Measurements from ENCODE around the gene XYLT2.
"Not testable (repeated sequence)": the region's sequence is repeated elsewhere in the genome, so short reads cannot be mapped to it uniquely, and the experiment has no call there.

XYLT2 gene

GRCh38 chr17:50345432-50346312, at the start of gene XYLT2:
TSS of gene XYLT2 (plus strand) at chr17:50346126. CDS start at chr17:50346141, 15 bp downstream.
- in situ Hi-C loops (cut with HindIII; ENCODE audit: low sequenced_read_pairs), result loop anchor here (5.0 to 25.0 kb wide), 2 partner anchors 52 to 433 kb away; partner anchors contain the start of gene LRRC59

GRCh38 chr17:50297407-50297865, 48.5 kb upstream of the XYLT2 start:
- in situ Hi-C loops (cut with HindIII; ENCODE audit: low sequenced_read_pairs), result no loop called here

DNA sequence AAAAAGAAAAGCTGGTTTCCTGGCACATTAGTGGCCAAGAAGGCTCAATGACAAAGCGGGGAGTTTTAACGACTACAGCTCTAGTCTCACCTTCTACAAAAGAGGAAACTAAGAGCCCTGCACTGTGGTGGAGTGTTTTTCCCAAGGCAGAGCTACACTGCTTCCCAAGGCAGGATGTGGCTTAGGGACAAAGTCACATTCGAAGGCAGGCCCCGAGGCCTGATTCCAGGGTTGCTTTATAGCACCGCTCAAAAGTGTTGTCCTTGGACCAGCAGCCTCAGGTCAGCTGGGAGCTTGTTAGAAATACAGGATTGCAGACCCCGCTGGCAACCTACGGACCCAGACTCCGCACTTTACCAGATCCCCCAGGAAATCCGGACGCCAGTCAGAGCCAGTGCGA, 47.9 kb upstream of the XYLT2 start:
- in situ Hi-C loops (cut with HindIII; ENCODE audit: low sequenced_read_pairs), result no loop called here

- in situ Hi-C loops (cut with HindIII; ENCODE audit: low sequenced_read_pairs), result no loop called here
Observed at GRCh38 chr17:50299776-50300175, 46.1 kb upstream of the XYLT2 start.

GRCh38 chr17:50300824-50301223, 45.1 kb upstream of the XYLT2 start:
- in situ Hi-C loops (cut with HindIII; ENCODE audit: low sequenced_read_pairs), result not testable (repeated sequence)

GRCh38 chr17:50301891-50302584, 43.9 kb upstream of the XYLT2 start:
- in situ Hi-C loops (cut with HindIII; ENCODE audit: low sequenced_read_pairs), result no loop called here

- in situ Hi-C loops (cut with HindIII; ENCODE audit: low sequenced_read_pairs), result no loop called here
Observed at GRCh38 chr17:50303051-50303450, 42.9 kb upstream of the XYLT2 start.

GRCh38 chr17:50303596-50303995, 42.3 kb upstream of the XYLT2 start:
- in situ Hi-C loops (cut with HindIII; ENCODE audit: low sequenced_read_pairs), result no loop called here

DNA sequence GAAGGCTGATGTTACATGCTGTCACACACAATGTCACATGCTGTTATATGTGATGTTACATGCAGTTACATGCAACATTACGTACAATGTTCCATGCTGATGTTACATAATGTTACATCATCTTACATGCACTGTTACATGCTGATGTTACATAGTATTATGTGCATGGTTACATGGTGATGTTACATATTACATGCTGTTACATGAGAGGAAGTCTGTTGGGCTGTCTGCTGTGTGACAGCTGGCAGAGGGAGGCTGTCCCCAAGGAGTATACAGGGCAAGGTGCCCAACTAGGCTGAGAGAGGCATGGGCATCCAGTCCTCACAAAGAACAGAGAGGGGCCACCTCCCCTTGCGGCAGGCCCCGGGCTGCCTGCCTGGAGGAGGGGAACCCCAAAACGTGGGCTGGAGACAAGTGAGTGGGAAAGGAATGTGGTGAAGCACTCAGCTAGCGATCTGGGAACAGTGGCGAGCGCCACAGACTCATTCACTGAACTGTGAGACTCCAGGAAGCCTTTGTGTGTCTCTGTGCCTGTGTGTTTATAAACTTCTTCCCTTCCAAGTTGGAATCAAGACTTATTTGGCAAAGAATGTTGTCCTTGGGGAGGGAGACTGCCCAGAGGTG, 41.0 kb upstream of the XYLT2 start:
- in situ Hi-C loops (cut with HindIII; ENCODE audit: low sequenced_read_pairs), result no loop called here

DNA sequence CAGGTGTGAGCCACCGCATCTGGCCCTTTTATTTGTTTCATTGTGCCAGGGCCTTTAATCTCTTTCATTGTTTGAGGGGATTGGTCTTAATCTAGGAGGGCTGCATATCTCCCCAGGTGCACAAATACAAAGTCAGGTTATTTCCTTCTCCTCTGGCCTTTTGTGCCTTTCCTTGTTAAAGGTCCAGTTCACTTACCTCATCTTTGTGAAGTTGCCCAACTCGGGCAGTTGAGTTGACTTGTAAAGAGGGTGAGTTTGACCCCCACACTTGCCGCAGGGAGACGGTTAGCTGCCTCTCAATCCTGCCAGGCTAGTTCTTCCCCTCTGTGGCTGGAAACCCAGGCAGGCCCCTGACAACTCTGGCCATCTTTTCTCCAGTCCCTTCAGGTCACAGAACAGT, 38.3 kb upstream of the XYLT2 start:
- in situ Hi-C loops (cut with HindIII; ENCODE audit: low sequenced_read_pairs), result no loop called here

GRCh38 chr17:50308666-50309065, 37.3 kb upstream of the XYLT2 start:
- in situ Hi-C loops (cut with HindIII; ENCODE audit: low sequenced_read_pairs), result no loop called here

DNA sequence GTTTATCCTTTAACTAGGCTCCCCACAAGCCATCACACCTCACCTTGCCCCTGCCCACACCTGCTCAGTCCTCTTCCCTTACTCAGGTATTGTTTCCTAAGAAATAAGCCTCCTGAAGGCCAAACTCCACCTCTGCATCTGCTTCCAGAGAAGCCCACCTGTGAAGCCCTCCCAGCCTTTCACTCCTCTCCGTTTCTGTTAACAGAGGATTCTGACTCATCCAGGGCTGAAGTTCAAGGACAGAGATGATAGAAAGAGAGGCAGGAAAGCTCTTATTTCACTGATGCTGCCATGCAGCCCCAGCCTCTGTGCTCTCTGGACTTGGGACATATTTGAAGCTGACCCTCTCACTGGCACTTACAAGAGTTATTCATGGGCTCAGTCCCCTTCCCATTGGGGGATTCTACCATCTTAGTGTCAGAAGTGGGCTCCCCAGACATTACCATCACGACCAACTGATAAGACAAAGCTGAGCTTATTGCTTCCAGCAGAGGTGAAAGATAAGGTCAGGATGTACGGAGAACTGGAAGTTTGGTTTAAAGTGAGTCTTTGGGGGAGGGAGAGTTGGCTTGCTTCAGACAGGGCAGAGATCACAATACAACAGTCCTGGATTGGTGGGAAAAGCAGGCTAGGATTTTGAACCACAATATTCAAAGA, 35.3 kb upstream of the XYLT2 start:
- in situ Hi-C loops (cut with HindIII; ENCODE audit: low sequenced_read_pairs), result no loop called here

- in situ Hi-C loops (cut with HindIII; ENCODE audit: low sequenced_read_pairs), result no loop called here
Observed at GRCh38 chr17:50311112-50311460, 34.8 kb upstream of the XYLT2 start.

GRCh38 chr17:50311483-50311882, 34.4 kb upstream of the XYLT2 start:
- in situ Hi-C loops (cut with HindIII; ENCODE audit: low sequenced_read_pairs), result no loop called here

- in situ Hi-C loops (cut with HindIII; ENCODE audit: low sequenced_read_pairs), result no loop called here
Observed at GRCh38 chr17:50312308-50312707, 33.6 kb upstream of the XYLT2 start.

- in situ Hi-C loops (cut with HindIII; ENCODE audit: low sequenced_read_pairs), result no loop called here
Observed at GRCh38 chr17:50314456-50315011, 31.4 kb upstream of the XYLT2 start.

DNA sequence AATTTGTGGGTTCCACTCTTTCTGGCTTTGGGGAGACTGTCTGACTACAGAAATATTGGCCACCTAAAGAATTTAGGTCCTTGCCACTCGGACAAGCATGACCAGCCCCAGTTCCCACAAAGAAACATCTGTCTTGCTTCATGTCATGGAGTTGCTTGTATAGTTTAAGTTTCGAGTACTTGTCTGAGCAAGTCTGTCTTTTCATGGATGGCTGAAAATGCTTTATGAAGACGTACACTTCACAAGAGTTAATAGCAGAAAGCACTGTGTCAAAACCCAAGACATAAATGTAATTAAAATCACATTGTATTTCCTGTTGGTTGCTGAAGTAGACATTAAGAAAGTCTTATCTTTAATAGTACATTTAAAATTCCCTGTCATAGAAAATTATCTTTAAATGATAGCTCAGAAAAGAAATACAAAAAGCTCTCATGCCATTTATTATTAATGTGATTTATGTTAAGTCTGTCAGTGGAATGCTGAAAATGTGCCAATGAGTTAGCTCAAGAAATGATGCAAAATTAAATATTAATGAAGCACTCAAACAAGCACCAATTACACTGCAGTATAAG, 29.8 kb upstream of the XYLT2 start:
- in situ Hi-C loops (cut with HindIII; ENCODE audit: low sequenced_read_pairs), result no loop called here

- in situ Hi-C loops (cut with HindIII; ENCODE audit: low sequenced_read_pairs), result not testable (repeated sequence)
Observed at GRCh38 chr17:50316660-50317059, 29.3 kb upstream of the XYLT2 start.

DNA sequence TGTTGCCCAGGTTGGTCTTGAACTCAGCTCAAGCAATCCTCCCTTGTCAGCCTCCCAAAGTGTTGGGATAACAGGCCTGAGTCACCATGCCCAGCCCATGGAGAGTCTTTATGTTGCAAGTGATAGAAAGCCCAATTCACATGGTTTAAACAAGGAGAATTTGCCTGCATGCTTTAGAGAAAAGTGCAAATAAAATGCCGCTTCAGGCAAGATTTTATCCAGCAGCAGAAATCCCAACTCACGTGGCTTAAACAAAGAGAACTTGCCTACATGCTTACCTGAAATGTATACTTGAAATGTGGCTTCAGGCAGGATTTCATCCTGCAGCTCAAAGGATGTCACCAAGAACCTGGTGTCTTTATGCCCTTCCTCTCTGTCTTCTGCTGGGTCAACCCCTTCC, 28.8 kb upstream of the XYLT2 start:
- in situ Hi-C loops (cut with HindIII; ENCODE audit: low sequenced_read_pairs), result no loop called here

GRCh38 chr17:50318501-50319285, 27.2 kb upstream of the XYLT2 start:
- in situ Hi-C loops (cut with HindIII; ENCODE audit: low sequenced_read_pairs), result no loop called here
